Measurements from ENCODE around the gene LYPD8. TPM values are rescaled to one million over a fixed set of nuclear protein-coding genes. Genes with fewer than 3 reads are reported as not detected.

LYPD8 gene
- total RNA-seq, 1 experiment from 2014 or later = not detected

DNA sequence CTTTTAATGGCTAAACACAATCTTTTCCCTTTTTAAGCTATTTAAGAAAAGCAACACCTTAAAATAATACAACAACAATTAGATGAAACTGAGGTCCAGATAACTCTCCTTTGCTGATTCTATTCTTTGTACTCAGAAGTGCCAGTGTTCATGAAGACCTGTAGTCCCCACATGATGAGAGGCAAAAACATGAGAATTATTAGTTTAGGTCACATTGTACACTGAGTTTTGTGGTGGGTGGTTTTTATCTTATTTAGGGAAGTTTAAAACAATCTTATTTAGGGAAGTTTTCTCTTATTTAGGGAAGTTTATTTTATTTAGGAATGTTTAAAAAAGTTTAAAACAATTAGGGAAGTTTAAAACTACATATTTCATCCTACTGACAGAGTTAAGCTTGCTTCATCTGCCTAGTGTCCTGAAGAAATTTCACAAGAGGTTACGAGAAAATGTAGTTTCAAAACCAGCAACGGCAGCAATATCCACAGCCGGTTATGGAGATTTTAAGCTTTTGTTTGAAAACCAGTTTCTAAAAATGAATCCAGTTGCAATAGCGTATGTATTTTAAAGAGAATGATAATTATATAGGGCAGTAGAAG, 45.2 kb downstream of the LYPD8 start:
- H3K4me1 Mint-ChIP-seq (ENCODE audit: insufficient read depth, unreplicated experiment) = no peaks in the 10 kb centered on the region
- no peaks in the 10 kb centered on the region for H3K27me3 Mint-ChIP-seq (ENCODE audit: insufficient read depth, unreplicated experiment)
- TF ChIP-seq, protein P1, sequence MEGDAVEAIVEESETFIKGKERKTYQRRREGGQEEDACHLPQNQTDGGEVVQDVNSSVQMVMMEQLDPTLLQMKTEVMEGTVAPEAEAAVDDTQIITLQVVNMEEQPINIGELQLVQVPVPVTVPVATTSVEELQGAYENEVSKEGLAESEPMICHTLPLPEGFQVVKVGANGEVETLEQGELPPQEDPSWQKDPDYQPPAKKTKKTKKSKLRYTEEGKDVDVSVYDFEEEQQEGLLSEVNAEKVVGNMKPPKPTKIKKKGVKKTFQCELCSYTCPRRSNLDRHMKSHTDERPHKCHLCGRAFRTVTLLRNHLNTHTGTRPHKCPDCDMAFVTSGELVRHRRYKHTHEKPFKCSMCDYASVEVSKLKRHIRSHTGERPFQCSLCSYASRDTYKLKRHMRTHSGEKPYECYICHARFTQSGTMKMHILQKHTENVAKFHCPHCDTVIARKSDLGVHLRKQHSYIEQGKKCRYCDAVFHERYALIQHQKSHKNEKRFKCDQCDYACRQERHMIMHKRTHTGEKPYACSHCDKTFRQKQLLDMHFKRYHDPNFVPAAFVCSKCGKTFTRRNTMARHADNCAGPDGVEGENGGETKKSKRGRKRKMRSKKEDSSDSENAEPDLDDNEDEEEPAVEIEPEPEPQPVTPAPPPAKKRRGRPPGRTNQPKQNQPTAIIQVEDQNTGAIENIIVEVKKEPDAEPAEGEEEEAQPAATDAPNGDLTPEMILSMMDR (IDR thresholded peaks at IDR 0.05; ENCODE audit: unreplicated experiment) = no peak
- ChIA-PET CTCF (interaction anchor here (0.6 to 1.6 kb wide), 6 partner anchors 10 to 96 kb away, joined by 3 to 8 read pairs (median 4); no protein-coding TSS in a partner anchor), POLR2A (interaction anchor here (0.5 to 1.7 kb wide), 2 partner anchors 116 to 367 kb away, joined by 3 to 9 read pairs; partner anchors contain the start of gene SH3BP5L)
- DNase-seq (ENCODE audit: unreplicated experiment) = no peak
- H3K4me3 Mint-ChIP-seq (ENCODE audit: unreplicated experiment) = no peak overlapping the region
- H3K36me3 Mint-ChIP-seq (ENCODE audit: insufficient read depth, unreplicated experiment) = no peaks in the 10 kb centered on the region
- no peak overlapping the region for H3K27ac Mint-ChIP-seq (ENCODE audit: low read depth, unreplicated experiment)
- BruUV-seq (replicated peaks) = no TSS peak
- H3K9me3 Mint-ChIP-seq (ENCODE audit: unreplicated experiment) = peaks cover 22% of the 10 kb centered on the region
- intact Hi-C loops (cut with micrococcal nuclease) = no loop called here

DNA sequence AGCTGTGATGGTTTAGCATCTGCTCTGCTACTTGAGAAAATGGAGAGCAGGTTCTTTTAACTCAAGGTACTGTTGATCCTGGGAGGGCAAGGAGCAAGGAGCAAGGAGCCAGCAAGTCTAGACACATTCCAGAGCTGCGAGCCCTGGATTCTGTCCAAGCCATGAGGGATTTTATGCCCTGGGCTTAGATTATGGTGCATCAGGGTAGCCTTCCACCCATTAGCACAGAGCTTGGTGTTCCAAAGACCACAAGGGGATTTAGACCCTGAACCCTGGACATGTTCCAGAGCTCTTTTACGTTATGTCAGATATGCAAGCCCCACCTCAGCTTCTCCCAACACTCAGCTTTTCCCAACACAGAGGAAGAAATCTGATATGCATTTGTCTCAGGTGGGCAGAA, 51.0 kb downstream of the LYPD8 start:
- no peaks in the 10 kb centered on the region for H3K27me3 Mint-ChIP-seq (ENCODE audit: insufficient read depth, unreplicated experiment)
- DNase-seq (ENCODE audit: unreplicated experiment) = no peak
- H3K4me1 Mint-ChIP-seq (ENCODE audit: insufficient read depth, unreplicated experiment) = no peaks in the 10 kb centered on the region
- no peak overlapping the region for H3K27ac Mint-ChIP-seq (ENCODE audit: low read depth, unreplicated experiment)
- TF ChIP-seq, protein P1 (IDR thresholded peaks at IDR 0.05; ENCODE audit: unreplicated experiment) = no peak
- no peaks in the 10 kb centered on the region for H3K9me3 Mint-ChIP-seq (ENCODE audit: unreplicated experiment)
- ChIA-PET POLR2A (interaction anchor here (0.6 to 1.9 kb wide), 6 partner anchors 95 to 313 kb away, joined by 3 to 9 read pairs (median 4); partner anchors contain the start of genes SH3BP5L and ZNF692), CTCF (interaction anchor here (0.6 to 10.1 kb wide), 23 partner anchors 9 to 1255 kb away, joined by 3 to 155 read pairs (median 5); partner anchors contain the start of genes PGBD2 and SH3BP5L)
- H3K4me3 Mint-ChIP-seq (ENCODE audit: unreplicated experiment) = no peak overlapping the region
- no TSS peak for BruUV-seq (replicated peaks)
- H3K36me3 Mint-ChIP-seq (ENCODE audit: insufficient read depth, unreplicated experiment) = no peaks in the 10 kb centered on the region
- intact Hi-C loops (cut with micrococcal nuclease) = loop anchor here (1.0 kb wide), 1 partner anchor 82 kb away; no protein-coding TSS in a partner anchor

GRCh38 chr1:248703674-248704073, 51.9 kb downstream of the LYPD8 start:
- Mint-ChIP-seq H3K4me3 (ENCODE audit: unreplicated experiment) (no peak overlapping the region), H3K27ac (ENCODE audit: low read depth, unreplicated experiment) (no peak overlapping the region), H3K36me3 (ENCODE audit: insufficient read depth, unreplicated experiment) (no peaks in the 10 kb centered on the region), H3K4me1 (ENCODE audit: insufficient read depth, unreplicated experiment) (no peaks in the 10 kb centered on the region), H3K27me3 (ENCODE audit: insufficient read depth, unreplicated experiment) (no peaks in the 10 kb centered on the region), H3K9me3 (ENCODE audit: unreplicated experiment) (peaks cover 6% of the 10 kb centered on the region)
- BruUV-seq (replicated peaks) = no TSS peak
- no peak for DNase-seq (ENCODE audit: unreplicated experiment)
- TF ChIP-seq, protein P1 (IDR thresholded peaks at IDR 0.05; ENCODE audit: unreplicated experiment) = peak; percentile 32
- CTCF ChIA-PET = interaction anchor here (0.7 to 10.1 kb wide), 22 partner anchors 8 to 299 kb away, joined by 3 to 155 read pairs (median 4); partner anchors contain the start of genes PGBD2 and SH3BP5L
- intact Hi-C loops (cut with micrococcal nuclease) = loop anchor here (1.0 kb wide), 2 partner anchors 81 to 104 kb away; no protein-coding TSS in a partner anchor
- POLR2A ChIA-PET = interaction anchor here (0.6 to 1.9 kb wide), 8 partner anchors 10 to 465 kb away, joined by 3 to 9 read pairs (median 4); partner anchors contain the start of genes SH3BP5L and ZNF692

- CTCF ChIA-PET = interaction anchor here (1.3 to 10.1 kb wide), 5 partner anchors 7 to 124 kb away, joined by 3 to 155 read pairs (median 23); partner anchors contain the start of gene SH3BP5L
- no TSS peak for BruUV-seq (replicated peaks)
These were observed 52.8 kb downstream of the LYPD8 start, which contains the start of gene OR14I1 for GRCh38 chr1:248702714-248703113. Gene OR14I1, minus strand, starts transcription at chr1:248702766.

More at GRCh38 chr1:248702714-248703113, 52.8 kb downstream of the LYPD8 start, which contains the start of gene OR14I1:
- TF ChIP-seq, protein P1 (IDR thresholded peaks at IDR 0.05; ENCODE audit: unreplicated experiment) = no peak
- Mint-ChIP-seq H3K4me3 (ENCODE audit: unreplicated experiment) (no peak within 1 kb of the TSS), H3K27me3 (ENCODE audit: insufficient read depth, unreplicated experiment) (no peaks in the 10 kb centered on the region), H3K27ac (ENCODE audit: low read depth, unreplicated experiment) (no peak within 1 kb of the TSS), H3K9me3 (ENCODE audit: unreplicated experiment) (peaks cover 6% of the 10 kb centered on the region), H3K36me3 (ENCODE audit: insufficient read depth, unreplicated experiment) (no peaks in the 10 kb centered on the region), H3K4me1 (ENCODE audit: insufficient read depth, unreplicated experiment) (no peaks in the 10 kb centered on the region)
- intact Hi-C loops (cut with micrococcal nuclease) = loop anchor here (1.0 kb wide), 1 partner anchor 105 kb away; no protein-coding TSS in a partner anchor
- no peak for DNase-seq (ENCODE audit: unreplicated experiment)
- POLR2A ChIA-PET = no interaction called here

All from MCF 10A (cell line).